Cardiac fibroblast (primary cell): Measurements from ENCODE around the gene FLT4.

ENCODE experiments used
- DNase-seq, 2 donors: peaks; one replicate each; pipeline versions ENCODE4 v3.0.0 to v3.0.0-alpha.2; 2010; ENCODE audit warnings: low read depth in 2 of 2
- H3K4me3 ChIP-seq, 2 donors: replicated peaks in 1 of 2; 1 replicate in 1 of 2; 2 replicates in 1 of 2; pipeline ENCODE4 v1.5.1; 2011; ENCODE audit warnings: low read depth in 2 of 2, low read length in 2 of 2, mild to moderate bottlenecking in 2 of 2, moderate library complexity in 1 of 2
- CTCF ChIP-seq: IDR thresholded peaks from one replicate; pipeline ENCODE4 v1.5.1; 2011; ENCODE audit warnings: low read depth, mild to moderate bottlenecking, low read length, inconsistent platforms

The FLT4 gene

GRCh38 chr5:180595381-180596114 is 53.9 kb downstream of the FLT4 start:
- no peak for TF ChIP-seq CTCF
- DNase-seq: no peak
- H3K4me3 ChIP-seq: no peak overlapping the region

- DNase-seq: no peak
- TF ChIP-seq CTCF: no peak
Observed at GRCh38 chr5:180595046-180595379, 54.4 kb downstream of the FLT4 start.

GRCh38 chr5:180594311-180595045 is 54.9 kb downstream of the FLT4 start:
- no peak for DNase-seq
- no peak for TF ChIP-seq CTCF
- no peak overlapping the region for H3K4me3 ChIP-seq

More at GRCh38 chr5:180595046-180595379, 54.4 kb downstream of the FLT4 start:
- H3K4me3 ChIP-seq: no peak overlapping the region

- no peak overlapping the region for H3K4me3 ChIP-seq
- no peak for TF ChIP-seq CTCF
Observed at GRCh38 chr5:180593446-180594206, 55.8 kb downstream of the FLT4 start.

GRCh38 chr5:180592176-180592575 is 57.2 kb downstream of the FLT4 start:
- no peak overlapping the region for H3K4me3 ChIP-seq
- DNase-seq: no peak
- no peak for TF ChIP-seq CTCF

More at GRCh38 chr5:180593446-180594206, 55.8 kb downstream of the FLT4 start:
- no peak for DNase-seq

- DNase-seq: peak in 1 of 2 donors; percentile 5
- H3K4me3 ChIP-seq: no peak within 1 kb of the TSS
- TF ChIP-seq CTCF: no peak
Observed at GRCh38 chr5:180591311-180591887, 58.0 kb downstream of the FLT4 start, which contains the start of gene SCGB3A1. Gene SCGB3A1 (minus strand): TSS chr5:180591499. CDS start chr5:180591462, 37 bp downstream.
